GM12872 (cell line): ENCODE measurements around the gene RASAL1.

Source experiments
- CTCF ChIP-seq: IDR thresholded peaks from 3 replicates; pipeline ENCODE4 v1.5.1; 2011; ENCODE audit warnings: low read depth, mild to moderate bottlenecking, low read length, moderate library complexity; ENCODE audit not compliant: insufficient read depth

Gene RASAL1

GRCh38 chr12:113095405-113095804 lies 40.2 kb downstream of the RASAL1 start:
- TF ChIP-seq CTCF: no peak

- TF ChIP-seq CTCF: no peak
These were observed 40.8 kb downstream of the RASAL1 start for GRCh38 chr12:113094738-113095137.

GRCh38 chr12:113093409-113094101 lies 42.0 kb downstream of the RASAL1 start:
- TF ChIP-seq CTCF: no peak

- TF ChIP-seq CTCF: peak; percentile 36; the same call in 1 of the 3 replicates
These were observed 42.8 kb downstream of the RASAL1 start for GRCh38 chr12:113092607-113093408.

- no peak for TF ChIP-seq CTCF
These were observed 44.1 kb downstream of the RASAL1 start for GRCh38 chr12:113091506-113091905.

GRCh38 chr12:113090740-113091139 lies 44.8 kb downstream of the RASAL1 start:
- TF ChIP-seq CTCF: no peak

GRCh38 chr12:113089839-113090238 lies 45.7 kb downstream of the RASAL1 start:
- no peak for TF ChIP-seq CTCF
